Adrenal gland (tissue), 12 donors: ENCODE measurements around the gene CCNL1. TPM values are rescaled to one million over a fixed set of nuclear protein-coding genes. Genes with fewer than 3 reads are reported as not detected.
A peak's percentile ranks its signal among the peaks of the same experiment; 100 is the strongest.

Source experiments
- DNase-seq, 7 donors: peaks; one replicate each; pipeline ENCODE4 v3.0.0-alpha.2; 2019 to 2020
- H3K27ac ChIP-seq, 5 donors: fragments of 200-600 bp; sonication (generic) in 4 of 5; 1 replicate in 3 of 5; 2 replicates in 2 of 5; pipeline versions ENCODE4 v1.5.1 to v1.8.0; 2016 to 2020; ENCODE audit warnings: mild to moderate bottlenecking in 1 of 5
- H3K27me3 ChIP-seq: fragments of 200-600 bp; 2 replicates; pipeline ENCODE4 v1.8.0; 2021
- H3K36me3 ChIP-seq, 2 donors: fragments of 200-600 bp; replicated peaks in 1 of 2; 1 replicate in 1 of 2; 2 replicates in 1 of 2; pipeline versions ENCODE4 v1.5.1 to v1.8.0; 2018 to 2022
- H3K4me1 ChIP-seq, 2 donors: fragments of 200-600 bp; replicated peaks in 1 of 2; 1 replicate in 1 of 2; 2 replicates in 1 of 2; pipeline versions ENCODE4 v1.5.1 to v1.8.0; 2018 to 2021
- H3K4me3 ChIP-seq, 4 donors: fragments of 200-600 bp; sonication (generic) in 3 of 4; one replicate each; pipeline ENCODE4 v1.5.1; 2016 to 2018
- H3K9me3 ChIP-seq, 3 donors: fragments of 200-600 bp; sonication (generic) in 1 of 3; replicated peaks in 1 of 3; 1 replicate in 2 of 3; 2 replicates in 1 of 3; pipeline versions ENCODE4 v1.5.1 to v1.8.0; 2016 to 2021
- CTCF ChIP-seq, 6 experiments: fragments of 450-650 bp in 4 of 6; fragments of 200-600 bp in 2 of 6; sonication (generic) in 1 of 6; IDR thresholded peaks; 1 replicate in 5 of 6; 2 replicates in 1 of 6; pipeline versions ENCODE4 v1.5.1 to v1.8.0; 2016 to 2021; ENCODE audit warnings: antibody characterized with exemption in 6 of 6, mild to moderate bottlenecking in 2 of 6, moderate library complexity in 1 of 6
- POLR2A ChIP-seq, 2 donors: fragments of 450-650 bp; IDR thresholded peaks; one replicate each; pipeline ENCODE4 v1.6.1; 2017; ENCODE audit warnings: antibody characterized with exemption in 2 of 2, mild to moderate bottlenecking in 2 of 2, moderate library complexity in 1 of 2
- WGBS, 4 donors: extraction: QIAGEN DNeasy Blood & Tissue Kit in 2 of 4; methylation state at CpG; one replicate each; pipeline versions ENCODE4 v1.1.5 to v1.1.7; 2013 to 2017; 5-methylcytosine and 5-hydroxymethylcytosine counted together
- intact Hi-C, 2 donors: fragments of 100-400 bp; cut with DNase I; formaldehyde crosslinking; loops; one replicate each; pipeline versions ENCODE4 v1.14.1 to v1.15.0; 2022 to 2023
- polyA plus RNA-seq, 3 donors: library from polyadenylated mRNA; stranded (reverse); fragments of 200-250 nt in 2 of 3; fragments of 350-450 nt in 1 of 3; fragmentation: Illumina TruSeq in 1 of 3; extraction: RNeasy Lipid Tissue Mini Kit (QIAGEN cat#74804) in 1 of 3; gene quantifications; one replicate each; pipeline ENCODE4 v1.2.3, GENCODE V29; 2013 to 2014
- total RNA-seq, 9 donors: library from RNA; depleted of rRNA in 4 of 9; stranded (reverse); fragments of >200 nt in 4 of 9; fragments of 120-200 nt in 1 of 9; fragmentation: NEBNext Ultra II Directional in 1 of 9; extraction: Animal tissue kit (Norgen Biotek cat#: 25700) in 1 of 9; gene quantifications; one replicate each; pipeline versions ENCODE4 v1.1.0 to v1.2.4, GENCODE V29; 2013 to 2023
- donor health status: healthy with polysubstance abuse.
- donor health status: Bipolar disorder and iron deficiency.
- donor health status: DM: yes; HTN: yes; CAD: no.
- donor health status: DM: no; HTN: no; CAD: no.
- donor health status: DM: no; HTN: no; CAD: no.
- donor health status: DM: yes; HTN: yes; CAD: no.

CCNL1 gene
- total and polyA plus RNA-seq, 12 donors, result 50.1 to 223 (median 105) TPM

GRCh38 chr3:157176934-157177333 is 17.0 kb upstream of the CCNL1 start:
- H3K4me1 ChIP-seq, result peaks cover 6 to 21% of the 10 kb centered on the region in 2 donors
- peak overlapping the region in 1 of 5 donors; percentile 97 for H3K27ac ChIP-seq
- DNase-seq, result no peak
- H3K36me3 ChIP-seq, result no peaks in the 10 kb centered on the region
- WGBS, 4 donors, result 96 to 97% (median 97%) methylated on average over 10 of the region's 10 CpGs
- TF ChIP-seq POLR2A (IDR thresholded peaks at IDR 0.05) (no peak), CTCF (IDR thresholded peaks at IDR 0.05) (no peak)
- no peak overlapping the region for H3K4me3 ChIP-seq
- H3K27me3 ChIP-seq, result no peaks in the 10 kb centered on the region
- intact Hi-C loops, result no loop called here
- no peaks in the 10 kb centered on the region for H3K9me3 ChIP-seq

GRCh38 chr3:157175691-157176507 is 16.0 kb upstream of the CCNL1 start:
- Histone ChIP-seq H3K36me3 (no peaks in the 10 kb centered on the region), H3K27me3 (no peaks in the 10 kb centered on the region), H3K9me3 (no peaks in the 10 kb centered on the region), H3K4me3 (peak overlapping the region in 3 of 4 donors; percentile 57 to 89 (median 69)), H3K27ac (peak overlapping the region; percentile 90 to 100 (median 97)), H3K4me1 (peaks cover 6 to 21% of the 10 kb centered on the region in 2 donors)
- intact Hi-C loops, result no loop called here
- WGBS, 4 donors, result 6 to 9% (median 7%) methylated on average over 12 of the region's 12 CpGs
- DNase-seq, result peak in 6 of 7 donors; percentile 42 to 71 (median 56)
- TF ChIP-seq POLR2A (IDR thresholded peaks at IDR 0.05), result no peak
- TF ChIP-seq CTCF (IDR thresholded peaks at IDR 0.05), result no peak

- 0% methylated on average over 28 to 61 of the region's 61 CpGs for WGBS, 4 donors
- intact Hi-C loops, result no loop called here
Measured at GRCh38 chr3:157174649-157175498, 14.9 kb upstream of the CCNL1 start.

More at GRCh38 chr3:157174649-157175498, 14.9 kb upstream of the CCNL1 start:
- Histone ChIP-seq H3K4me3 (peak overlapping the region; percentile 52 to 89 (median 63)), H3K36me3 (no peaks in the 10 kb centered on the region), H3K27ac (peak overlapping the region; percentile 96 to 100 (median 99)), H3K4me1 (peaks cover 6 to 21% of the 10 kb centered on the region in 2 donors), H3K9me3 (no peaks in the 10 kb centered on the region), H3K27me3 (no peaks in the 10 kb centered on the region)
- DNase-seq, result peak; percentile 98 to 100 (median 100)
- TF ChIP-seq POLR2A (IDR thresholded peaks at IDR 0.05) (peak; percentile 98 to 99), CTCF (IDR thresholded peaks at IDR 0.05) (no peak)
